Measurements from ENCODE around the gene OBP2A.
"Not testable (repeated sequence)": the region's sequence is repeated elsewhere in the genome, so short reads cannot be mapped to it uniquely, and the experiment has no call there.

The OBP2A gene, protein sequence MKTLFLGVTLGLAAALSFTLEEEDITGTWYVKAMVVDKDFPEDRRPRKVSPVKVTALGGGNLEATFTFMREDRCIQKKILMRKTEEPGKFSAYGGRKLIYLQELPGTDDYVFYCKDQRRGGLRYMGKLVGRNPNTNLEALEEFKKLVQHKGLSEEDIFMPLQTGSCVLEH

DNA sequence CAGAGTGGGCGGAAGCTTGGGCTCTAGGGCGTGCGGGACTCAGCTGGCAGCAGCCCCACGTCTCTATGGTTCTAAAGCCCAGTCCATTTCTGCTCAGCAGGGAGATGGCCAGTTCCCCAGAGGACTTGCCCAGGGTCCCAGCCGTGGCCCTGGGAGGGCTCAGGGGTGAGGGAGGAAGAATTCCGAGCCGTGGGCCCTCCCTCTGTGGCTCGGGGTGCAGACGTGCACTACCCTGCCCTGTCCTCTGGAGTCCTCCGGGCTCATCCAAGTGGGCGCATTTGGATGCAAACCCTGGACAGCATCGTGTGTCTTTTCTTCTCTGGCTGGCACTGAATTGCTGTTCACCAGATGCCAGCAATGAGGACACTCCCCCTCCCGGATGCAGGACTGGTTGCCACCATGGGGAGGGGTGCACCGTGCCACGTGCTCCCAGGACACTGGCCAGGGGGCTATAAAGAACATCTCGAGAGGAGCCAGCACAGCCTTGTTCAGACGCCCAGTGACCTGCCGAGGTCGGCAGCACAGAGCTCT, at the start of gene OBP2A:
Gene OBP2A (plus strand): TSS at position 481 of the 531 bp plus-strand sequence. CDS start 55 bp downstream, outside the sequence.
- DNase-seq (ENCODE audit: low spot score): not testable (repeated sequence)

DNA sequence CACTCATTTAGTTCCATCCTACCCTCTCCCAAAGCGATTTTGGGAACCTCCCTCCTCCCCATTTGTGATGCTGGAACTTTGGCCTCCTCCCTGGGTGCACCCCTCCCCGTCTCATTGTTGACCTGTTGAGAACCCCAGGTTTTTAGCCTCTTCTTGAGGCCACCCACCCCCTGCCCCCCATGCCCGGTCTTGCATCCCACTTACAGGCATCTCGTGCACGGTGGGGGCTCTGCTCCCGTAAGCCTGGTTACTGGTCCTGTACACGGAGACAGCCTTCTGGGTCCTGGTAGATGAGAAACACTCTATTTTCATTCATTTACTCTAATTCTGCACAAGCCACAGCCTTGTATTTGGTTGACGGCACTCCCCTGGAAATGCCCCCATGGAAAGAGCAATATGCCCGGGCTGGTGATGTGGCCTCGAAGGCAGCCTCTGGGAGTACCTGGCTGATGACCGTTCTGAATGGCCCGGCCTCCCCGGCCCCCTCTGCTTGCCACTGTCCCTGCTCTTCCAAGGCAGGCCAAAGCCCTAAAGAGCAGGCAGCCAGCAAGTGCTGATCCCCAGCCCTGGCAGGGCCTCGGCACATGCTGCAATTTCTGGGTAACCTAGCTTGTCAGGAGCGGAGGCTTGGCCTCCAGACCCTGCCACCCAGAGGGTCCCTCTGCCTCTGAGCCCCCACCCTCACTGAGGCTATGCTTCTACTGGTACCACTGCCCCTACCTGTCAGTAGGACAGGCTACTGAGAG, 47.4 kb upstream of the OBP2A start:
- no peak for DNase-seq (ENCODE audit: low spot score)

DNA sequence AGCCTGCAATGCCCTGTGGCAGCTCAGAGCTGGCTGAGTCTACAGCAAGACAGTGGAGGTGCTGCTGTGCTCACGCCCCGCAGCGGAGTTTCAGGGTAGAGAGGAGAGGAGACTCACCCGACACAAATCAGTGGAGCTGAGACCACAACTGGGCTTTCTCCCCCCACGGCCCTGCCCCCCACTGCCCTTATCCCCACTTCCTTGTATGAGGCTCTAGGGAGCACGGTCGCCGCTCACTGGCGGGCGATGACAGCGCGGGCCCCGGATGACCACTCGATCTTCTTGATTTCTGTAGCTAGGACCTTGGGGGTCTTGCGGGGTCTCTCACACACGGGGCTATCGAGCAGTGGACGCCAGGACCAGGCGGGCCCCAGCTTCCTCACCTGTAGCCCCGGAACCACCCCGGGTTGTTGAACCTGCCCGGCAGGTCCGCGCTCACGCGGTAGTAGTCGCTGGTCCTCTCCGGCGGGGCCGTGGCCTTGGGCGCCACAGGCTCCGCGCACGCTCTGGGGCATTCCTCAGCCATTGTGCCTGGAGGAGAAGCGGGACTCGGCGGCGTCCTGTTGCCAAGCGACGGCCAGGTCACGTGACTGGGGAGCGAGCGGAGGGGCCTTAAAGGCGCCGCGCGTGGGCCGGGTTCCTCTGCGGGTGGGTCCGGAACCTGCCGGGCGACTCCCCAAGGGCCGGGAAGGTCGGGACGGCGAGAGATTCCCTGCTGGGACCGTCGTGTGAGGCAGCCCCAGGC, 46.4 kb upstream of the OBP2A start:
- DNase-seq (ENCODE audit: low spot score): peak; percentile 82

DNA sequence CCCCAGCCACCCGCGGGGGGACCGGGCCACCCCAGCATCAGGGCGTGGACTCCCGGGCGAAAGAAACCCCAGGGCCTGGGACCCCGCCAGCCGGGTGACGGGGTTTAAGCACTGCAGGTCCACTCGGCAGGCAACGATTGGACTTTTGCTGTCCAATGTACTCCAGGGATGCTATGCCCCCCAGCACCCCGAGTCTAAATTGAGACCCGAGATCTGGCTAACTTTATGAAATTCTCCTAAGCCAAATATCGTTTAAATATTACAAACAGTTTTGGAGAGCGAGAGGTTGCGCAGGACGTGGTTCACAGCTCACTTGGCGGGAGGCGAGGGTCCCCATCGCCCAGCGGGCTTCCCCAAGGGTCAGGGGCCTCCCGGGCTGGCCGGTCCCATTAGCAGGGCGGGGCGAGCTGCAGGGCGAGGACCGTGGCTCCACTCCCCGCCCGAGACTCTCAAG, 45.8 kb upstream of the OBP2A start:
- DNase-seq (ENCODE audit: low spot score): no peak

DNA sequence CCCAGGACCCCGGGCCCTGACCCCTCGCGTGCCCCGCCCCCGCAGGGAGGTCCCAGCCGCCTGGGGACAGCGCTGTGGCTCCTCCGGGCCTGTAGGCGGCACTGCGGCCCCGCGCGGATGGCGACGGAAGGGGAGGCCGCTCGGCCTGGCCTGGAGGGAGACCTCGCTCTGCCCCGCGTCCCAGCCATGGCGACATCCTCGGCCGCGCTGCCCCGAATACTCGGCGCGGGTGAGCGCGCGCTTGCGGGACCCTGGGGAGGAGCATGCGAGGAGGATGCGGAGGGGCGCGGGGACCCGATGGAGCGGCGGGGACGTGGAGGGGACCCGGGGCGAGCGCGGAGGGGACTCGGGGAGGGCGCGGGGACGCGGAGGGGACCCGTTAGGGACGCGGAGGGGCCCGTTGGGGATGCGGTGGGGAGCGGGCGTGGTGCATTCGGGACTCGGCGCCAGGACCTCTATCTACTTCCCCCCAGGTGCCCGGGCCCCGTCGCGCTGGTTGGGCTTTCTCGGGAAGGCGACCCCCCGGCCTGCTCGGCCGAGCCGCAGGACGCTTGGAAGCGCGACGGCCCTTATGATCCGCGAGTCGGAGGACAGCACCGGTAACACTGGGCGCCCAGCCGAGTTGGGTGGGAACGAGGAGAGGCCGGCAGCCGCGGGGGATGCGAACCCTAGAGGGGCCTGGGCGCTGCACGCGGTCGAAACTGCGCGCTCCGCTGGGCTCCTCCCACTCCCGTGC, 45.2 kb upstream of the OBP2A start, which contains the start of gene MRPS2:
Gene MRPS2 (plus strand): TSS at position 158 of the 736 bp plus-strand sequence. CDS start 29 bp downstream, at position 187.
- peak; percentile 87 for DNase-seq (ENCODE audit: low spot score)

DNA sequence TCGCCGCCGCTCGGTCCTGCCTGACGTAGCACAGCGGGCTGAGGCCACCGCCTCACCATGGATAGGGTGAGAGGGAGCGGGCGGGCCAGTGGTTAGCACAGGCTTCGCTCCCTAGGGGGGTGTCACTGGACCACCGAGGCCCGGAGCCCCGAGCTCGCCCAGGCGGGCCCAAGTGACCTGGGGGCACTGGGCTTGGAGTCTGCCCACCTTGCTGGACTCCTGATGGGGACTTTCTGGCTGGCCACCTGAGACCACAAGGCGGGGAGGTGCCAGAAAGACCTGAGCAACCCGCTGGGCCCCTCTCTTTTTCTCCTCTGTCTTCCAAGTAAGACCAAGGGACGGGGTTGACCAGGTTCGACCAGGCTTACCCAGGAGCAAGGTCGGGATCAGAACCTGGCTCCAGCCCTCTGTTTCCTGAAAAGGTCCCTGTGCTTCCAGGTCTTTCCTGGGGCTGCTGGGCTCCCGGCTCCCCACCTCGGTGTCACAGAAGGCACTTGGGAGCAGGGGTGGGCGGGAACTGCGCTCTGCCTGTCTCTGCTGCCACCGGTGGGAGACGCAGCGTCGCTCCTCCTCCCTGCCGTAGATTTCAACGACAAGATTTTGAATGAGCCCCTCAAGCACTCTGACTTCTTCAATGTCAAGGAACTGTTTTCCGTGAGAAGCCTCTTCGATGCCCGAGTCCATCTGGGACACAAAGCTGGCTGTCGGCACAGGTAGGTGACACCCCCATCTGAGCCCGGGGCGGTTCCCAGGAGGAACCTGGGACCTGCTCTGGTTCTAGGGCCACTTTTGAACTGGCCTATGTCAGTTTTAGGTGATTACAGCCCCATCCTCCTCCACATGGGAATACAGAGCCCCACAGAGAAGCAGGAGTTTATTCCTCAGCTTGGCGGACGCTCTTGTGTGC, 44.4 kb upstream of the OBP2A start:
- DNase-seq (ENCODE audit: low spot score): peak; percentile 74

DNA sequence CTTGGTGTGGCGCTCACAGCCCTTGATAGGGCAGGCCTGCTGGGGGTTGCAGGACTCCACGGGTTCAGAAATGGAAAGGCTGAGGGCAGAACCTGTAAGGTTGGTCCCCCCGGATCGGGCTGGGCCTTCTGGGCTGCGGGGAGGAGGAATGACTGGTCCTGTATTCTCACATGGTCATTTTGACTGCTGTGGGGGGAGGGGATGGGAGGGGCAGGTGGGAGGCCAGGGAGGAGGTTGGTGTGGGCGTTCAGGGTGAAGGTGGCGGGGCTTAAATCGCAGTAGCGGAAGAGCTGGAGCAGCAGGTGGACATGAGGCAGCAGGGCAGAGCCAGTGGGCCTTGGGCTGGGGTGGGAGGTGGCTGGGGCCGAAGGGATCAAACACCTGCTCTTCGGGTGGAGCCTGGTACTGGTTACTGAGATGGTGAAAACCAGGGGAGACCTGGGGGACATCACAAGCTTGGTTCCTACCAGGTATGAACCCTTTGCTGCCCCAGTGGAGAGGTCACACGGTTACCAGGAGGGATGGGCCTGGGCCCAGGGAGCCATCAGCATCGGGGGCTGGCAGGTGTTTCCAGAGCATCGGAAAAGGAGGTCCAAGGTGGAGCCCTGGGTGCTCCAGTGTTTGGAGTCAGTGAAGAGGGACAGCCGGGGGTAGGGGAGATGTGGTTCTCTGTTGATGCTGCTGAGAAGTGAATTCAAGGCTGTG, 43.6 kb upstream of the OBP2A start:
- DNase-seq (ENCODE audit: low spot score): no peak

DNA sequence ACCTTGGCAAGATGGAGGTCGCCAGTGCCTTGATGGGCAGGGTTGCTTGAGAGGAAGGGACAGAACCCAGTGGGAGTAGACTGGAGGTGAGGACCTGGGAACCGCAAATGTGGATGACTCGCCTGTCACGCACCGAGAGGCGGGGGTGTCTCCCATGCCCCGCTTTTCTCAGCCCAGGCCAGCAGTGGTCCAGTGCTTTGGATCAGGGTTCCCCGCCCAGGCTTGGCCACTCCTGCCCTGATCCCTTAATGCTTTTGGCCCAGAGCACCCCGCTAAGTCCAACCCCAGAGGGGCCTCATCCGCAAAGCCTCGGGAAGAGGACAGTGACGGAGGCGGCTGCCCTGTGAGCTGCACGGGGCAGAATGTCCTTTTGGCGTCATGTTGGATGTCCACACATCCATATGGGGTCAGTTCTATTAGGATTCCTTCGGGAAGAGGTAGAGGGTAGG, 43.0 kb upstream of the OBP2A start:
- no peak for DNase-seq (ENCODE audit: low spot score)

DNA sequence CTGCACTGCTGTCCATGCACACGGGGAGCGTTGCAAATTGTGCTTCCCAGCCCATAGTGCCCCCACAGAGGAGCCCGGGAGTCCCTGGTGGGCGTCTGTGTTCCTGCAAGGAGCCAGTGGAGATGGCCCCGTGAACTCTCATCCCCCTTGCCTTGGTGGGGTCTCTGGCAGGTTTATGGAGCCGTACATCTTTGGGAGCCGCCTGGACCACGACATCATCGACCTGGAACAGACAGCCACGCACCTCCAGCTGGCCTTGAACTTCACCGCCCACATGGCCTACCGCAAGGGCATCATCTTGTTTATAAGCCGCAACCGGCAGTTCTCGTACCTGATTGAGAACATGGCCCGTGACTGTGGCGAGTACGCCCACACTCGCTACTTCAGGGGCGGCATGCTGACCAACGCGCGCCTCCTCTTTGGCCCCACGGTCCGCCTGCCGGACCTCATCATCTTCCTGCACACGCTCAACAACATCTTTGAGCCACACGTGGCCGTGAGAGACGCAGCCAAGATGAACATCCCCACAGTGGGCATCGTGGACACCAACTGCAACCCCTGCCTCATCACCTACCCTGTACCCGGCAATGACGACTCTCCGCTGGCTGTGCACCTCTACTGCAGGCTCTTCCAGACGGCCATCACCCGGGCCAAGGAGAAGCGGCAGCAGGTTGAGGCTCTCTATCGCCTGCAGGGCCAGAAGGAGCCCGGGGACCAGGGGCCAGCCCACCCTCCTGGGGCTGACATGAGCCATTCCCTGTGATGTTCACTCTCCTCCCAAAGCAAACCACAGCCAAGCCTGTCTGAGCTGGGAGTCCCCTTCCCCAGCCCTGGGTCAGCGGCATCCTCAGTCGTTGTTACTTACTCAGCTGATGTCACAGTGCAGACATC, 42.3 kb upstream of the OBP2A start:
- DNase-seq (ENCODE audit: low spot score): no peak

DNA sequence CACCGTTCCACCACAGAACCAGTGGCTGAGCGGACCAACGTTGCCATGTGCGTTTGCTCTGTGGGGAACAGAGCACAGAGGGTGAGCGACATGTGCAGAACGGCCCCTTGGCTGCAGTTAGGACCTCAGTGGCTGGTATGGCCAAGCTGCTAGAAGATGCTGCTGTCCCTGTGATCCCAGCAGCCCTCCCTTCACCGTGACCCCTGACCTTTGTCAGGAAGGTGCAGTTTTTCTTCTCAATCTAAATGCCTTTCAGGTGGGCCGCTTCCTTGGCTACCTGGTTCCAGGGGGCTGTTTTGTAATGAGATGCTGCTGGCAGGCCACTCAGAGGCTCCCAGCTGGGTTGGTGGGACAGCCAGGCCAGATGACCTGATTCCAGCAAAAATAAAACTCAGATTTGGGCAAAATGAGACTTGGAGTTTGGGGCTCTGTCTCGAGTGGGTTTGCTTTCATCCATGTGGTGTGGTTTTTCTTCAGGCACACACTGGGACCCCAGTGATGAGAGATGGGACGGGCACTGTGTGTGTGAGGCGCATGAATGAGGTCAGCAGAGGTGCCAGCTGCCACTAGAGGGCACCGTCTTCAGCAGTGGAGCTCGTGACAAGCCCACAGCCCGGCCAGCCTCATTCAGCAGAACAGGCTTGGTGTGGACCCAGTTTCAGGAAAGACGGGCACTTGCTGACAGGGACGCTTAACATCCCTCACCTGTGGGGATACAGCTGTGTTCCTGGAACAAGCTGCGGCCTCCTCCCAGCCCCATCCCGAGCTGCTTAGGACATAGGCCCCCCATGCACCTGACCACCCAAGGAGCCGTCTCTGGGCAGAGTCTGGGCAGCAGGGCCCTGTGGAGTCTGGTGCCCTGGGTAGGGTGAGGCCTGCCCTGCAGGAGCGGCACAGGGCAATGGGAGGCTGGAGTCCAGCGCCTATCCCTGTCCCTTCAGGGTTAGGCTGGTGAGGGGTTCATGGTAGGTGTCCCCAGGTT, 41.4 kb upstream of the OBP2A start:
- peak; percentile 65 for DNase-seq (ENCODE audit: low spot score)

DNA sequence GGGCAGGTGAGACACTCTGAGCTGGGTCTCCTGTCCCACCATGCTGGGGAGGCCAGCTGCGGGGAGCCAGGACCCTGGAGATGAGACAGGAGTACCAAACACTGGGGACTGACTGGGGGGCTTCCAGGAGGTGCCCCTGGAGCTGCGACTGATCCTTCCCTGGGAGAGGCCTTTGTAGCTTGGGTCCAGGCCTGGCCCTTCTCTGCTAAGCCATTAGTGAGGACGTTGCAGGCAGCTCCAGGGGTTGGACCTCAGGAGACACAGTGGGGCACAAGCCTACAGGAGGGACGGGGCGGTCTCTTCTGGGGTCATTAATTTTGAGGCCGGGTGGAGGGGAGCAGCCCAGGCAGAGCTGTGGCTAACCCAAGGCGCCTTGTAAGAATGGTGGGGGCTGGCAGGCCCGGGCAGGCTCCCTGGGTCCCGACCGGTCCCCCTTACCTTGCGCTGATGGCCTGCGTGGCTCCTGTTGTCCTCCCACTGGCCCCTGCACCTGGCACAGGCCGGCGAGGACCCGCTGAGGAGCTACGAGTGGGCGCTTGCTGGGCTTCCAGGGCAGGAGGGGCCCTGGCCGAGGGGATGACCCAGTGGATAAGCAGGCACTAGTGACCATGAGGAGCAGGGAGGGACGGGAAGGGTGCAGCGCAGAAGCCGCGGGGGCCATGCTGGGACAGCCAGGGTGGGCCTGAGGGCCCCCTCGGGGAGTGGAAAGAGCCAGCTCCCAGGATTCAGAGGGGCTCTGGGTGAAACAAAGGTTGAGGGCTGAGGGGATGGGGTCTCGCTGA, 40.3 kb upstream of the OBP2A start:
- no peak for DNase-seq (ENCODE audit: low spot score)

DNA sequence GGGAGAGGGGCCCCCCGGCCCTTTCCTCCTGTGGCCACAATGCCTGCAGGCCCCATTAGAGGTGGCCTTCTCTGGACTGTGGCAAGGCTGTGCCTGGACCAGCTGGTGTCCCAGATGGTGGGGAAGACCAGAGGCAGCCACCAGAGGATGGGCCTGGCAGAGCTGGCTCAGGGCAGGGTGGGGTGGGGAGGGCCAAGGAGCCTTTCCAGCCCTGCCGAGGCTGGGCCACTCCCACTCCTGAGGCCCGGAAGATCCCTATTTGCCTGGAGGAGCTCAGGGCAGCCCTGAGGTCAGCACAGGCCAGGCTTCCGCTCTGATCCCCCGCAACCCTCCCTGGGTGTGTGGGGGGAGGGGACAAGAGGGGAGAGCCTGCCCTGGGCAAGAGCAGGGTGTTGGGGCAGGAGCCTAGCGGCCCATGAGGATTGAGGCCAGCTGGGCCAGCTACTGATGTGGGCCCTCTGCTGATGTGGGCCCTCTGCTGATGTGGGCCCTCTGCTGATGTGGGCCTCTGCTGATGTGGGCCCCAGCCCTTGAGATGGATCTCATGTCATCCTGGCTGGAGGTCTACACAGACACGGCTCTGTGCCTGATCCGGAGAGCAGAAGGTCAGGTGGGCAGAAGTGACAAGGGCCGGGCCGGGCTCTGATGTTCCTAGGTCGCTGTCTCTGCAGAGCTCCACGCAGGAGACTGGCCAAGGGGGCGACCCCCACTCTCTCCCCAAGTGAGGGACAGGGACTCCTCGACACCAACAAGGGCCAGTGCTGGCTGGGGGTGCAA, 39.4 kb upstream of the OBP2A start:
- DNase-seq (ENCODE audit: low spot score): no peak

DNA sequence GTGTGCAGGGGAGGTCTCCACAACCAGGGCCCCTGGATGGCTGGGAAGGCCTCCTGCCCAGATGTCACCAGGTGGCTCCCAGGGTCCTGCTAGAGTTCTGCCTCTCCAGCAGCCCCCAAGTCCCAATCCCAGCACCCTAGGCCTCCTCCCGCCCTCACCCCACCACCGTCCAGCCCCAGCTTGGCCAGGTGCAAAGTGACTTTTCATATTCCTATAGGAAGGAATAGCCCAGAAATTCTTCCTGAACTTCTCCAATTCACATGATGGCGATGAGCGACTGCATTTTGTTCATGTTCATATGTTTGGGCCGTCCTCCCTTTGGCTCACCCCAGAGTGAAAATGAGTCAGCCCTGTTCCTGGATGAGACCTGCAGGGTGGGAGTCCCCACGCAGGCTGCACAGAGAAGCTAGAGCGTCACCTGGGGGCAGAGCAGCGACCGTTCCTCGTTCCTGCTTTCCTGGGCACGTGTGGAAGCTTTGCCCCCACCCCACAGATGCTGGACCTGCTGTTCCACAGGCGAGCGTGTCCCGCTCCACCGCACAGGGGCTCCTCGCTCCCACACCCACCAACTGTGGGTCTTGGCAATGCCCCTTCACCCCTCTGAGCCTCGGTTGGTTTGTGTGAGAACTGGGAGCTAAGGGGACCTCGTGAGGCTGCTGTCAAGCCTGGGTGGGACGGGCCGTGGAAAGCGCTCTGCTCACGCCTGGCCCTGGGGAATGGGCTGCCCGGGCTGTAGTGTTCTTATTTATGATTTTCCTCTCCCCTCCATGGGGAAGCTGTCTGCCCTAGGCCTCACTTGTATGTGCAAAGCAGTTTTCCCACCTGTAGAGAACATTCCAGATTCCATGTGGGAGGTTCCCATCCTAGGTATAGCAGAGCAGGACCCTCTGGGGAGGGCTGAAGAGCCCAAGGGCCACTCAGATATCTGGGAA, 38.6 kb upstream of the OBP2A start:
- DNase-seq (ENCODE audit: low spot score): no peak

DNA sequence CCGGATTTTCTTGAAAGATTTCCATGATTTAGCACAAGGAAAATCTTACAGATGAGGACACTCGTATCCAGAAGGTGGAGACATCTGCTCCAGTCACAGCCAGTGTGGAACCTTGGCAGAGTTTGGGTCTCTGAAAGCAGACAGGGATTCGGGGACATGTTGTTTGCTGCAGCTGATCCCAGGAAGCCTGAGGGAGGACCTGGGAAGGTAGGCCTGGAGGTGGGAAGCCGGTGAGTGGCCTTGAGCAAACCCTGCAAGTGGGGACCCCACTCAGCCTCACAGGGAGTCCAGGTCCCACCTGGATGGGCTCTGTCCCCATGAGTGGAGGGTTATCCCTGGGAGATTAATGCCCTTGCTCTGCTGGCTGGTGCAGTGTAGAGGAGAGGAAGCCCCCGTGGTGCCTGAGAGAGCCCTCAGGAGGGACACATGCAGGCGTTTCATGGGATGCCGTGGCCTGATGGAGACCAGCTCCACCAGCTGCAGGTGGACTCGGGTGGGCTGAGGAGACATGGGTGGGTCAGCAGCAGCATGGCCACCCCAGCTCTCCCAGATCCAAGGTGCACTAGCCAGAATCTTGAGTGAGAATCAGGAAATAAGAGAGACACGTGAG, 37.6 kb upstream of the OBP2A start:
- DNase-seq (ENCODE audit: low spot score): no peak

DNA sequence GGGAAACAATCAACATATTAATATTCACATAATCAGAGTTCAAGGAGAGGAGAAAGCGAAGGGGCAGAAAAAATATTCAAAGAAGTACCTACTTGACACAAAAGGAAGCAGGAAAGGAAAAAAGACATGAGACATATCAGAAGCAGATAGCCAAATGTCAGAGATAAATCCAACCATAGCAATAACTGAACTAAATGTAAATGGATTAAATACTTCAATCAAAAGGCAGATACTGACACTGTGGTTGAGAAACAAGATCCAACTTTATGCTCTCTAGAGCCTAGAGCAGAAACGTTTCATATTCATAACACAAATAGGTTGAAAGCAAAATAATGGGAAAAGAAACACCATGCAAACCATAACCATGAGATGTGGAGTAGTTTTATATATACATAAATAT, 36.5 kb upstream of the OBP2A start:
- no peak for DNase-seq (ENCODE audit: low spot score)
